GM23338 (cell line): ENCODE measurements around the gene CHD5.

Source experiments
- CREB1 ChIP-seq: fragments of 250-450 bp; sonication (Bioruptor Pico); IDR thresholded peaks from 2 replicates; pipeline ENCODE4 v1.5.0; 2020; ENCODE audit warnings: low read depth, mild to moderate bottlenecking, moderate library complexity
- CTCF ChIP-seq, 2 experiments: fragments of 200-600 bp in 1 of 2; sonication (generic) in 1 of 2; conservative IDR thresholded peaks; 2 replicates each; pipeline versions ENCODE4 v1.5.1 to v1.6.1; 2016 to 2017; ENCODE audit warnings: antibody characterized with exemption in 2 of 2, low read depth in 2 of 2, mild to moderate bottlenecking in 2 of 2, moderate library complexity in 1 of 2
- ETS1 ChIP-seq: IDR thresholded peaks from 2 replicates; pipeline ENCODE4 v1.6.1; 2016; ENCODE audit warnings: antibody characterized with exemption
- EZH2 ChIP-seq: fragments of 200-600 bp; sonication (generic); IDR thresholded peaks from one replicate; pipeline ENCODE4 v1.8.0; 2017; ENCODE audit warnings: antibody characterized with exemption, mild to moderate bottlenecking, low read depth; ENCODE audit not compliant: unreplicated experiment
- EZH2phosphoT487 ChIP-seq: fragments of 200-600 bp; sonication (generic); IDR thresholded peaks from one replicate; pipeline ENCODE4 v1.8.1; 2018; ENCODE audit warnings: antibody characterized with exemption; ENCODE audit not compliant: unreplicated experiment
- JUNB ChIP-seq: IDR thresholded peaks from one replicate; pipeline ENCODE4 v1.6.1; 2016; ENCODE audit warnings: antibody characterized with exemption; ENCODE audit not compliant: unreplicated experiment
- NANOG ChIP-seq: IDR thresholded peaks from 2 replicates; pipeline ENCODE4 v1.6.1; 2016; ENCODE audit warnings: antibody characterized with exemption, borderline replicate concordance
- POLR2AphosphoS5 ChIP-seq: IDR thresholded peaks from 2 replicates; pipeline ENCODE4 v1.6.1; 2016; ENCODE audit warnings: antibody characterized with exemption, low read depth
- REST ChIP-seq: IDR thresholded peaks from one replicate; pipeline ENCODE4 v1.6.1; 2018; ENCODE audit warnings: antibody characterized with exemption; ENCODE audit not compliant: unreplicated experiment
- ZNF331 ChIP-seq: fragments of 250-450 bp; sonication (Bioruptor Pico); IDR thresholded peaks from 2 replicates; pipeline ENCODE4 v1.5.0; 2020; ENCODE audit warnings: low read depth, mild to moderate bottlenecking, moderate library complexity
- ZNF462 ChIP-seq: fragments of 250-450 bp; sonication (Bioruptor Pico); IDR thresholded peaks from 2 replicates; pipeline ENCODE4 v1.5.0; 2020; ENCODE audit warnings: mild to moderate bottlenecking, moderate library complexity

- no peak for TF ChIP-seq CTCF (conservative IDR thresholded peaks at IDR 0.05; ENCODE audit: low read depth in 2 of 2)
- TF ChIP-seq CREB1, result no peak
- TF ChIP-seq EZH2, result no peak
- no peak for TF ChIP-seq EZH2phosphoT487
- TF ChIP-seq POLR2AphosphoS5, result no peak
- no peak for TF ChIP-seq REST
- TF ChIP-seq JUNB, result no peak
- TF ChIP-seq ETS1, result no peak
- no peak for TF ChIP-seq ZNF462 (CRISPR knock-in tag)
- no peak for TF ChIP-seq ZNF331 (CRISPR knock-in tag)
- no peak for TF ChIP-seq NANOG
Measured at GRCh38 chr1:6174621-6175410, 5.3 kb downstream of the CHD5 start.
